CD4-positive, alpha-beta T cell treated with Interferon alpha-2 for 1 hour (primary cell): ENCODE measurements around the gene BMPER.

Source experiments
- DNase-seq, 2 donors: peaks; one replicate each; pipeline ENCODE4 v3.0.0-alpha.2; 2020 to 2022

BMPER gene

DNA sequence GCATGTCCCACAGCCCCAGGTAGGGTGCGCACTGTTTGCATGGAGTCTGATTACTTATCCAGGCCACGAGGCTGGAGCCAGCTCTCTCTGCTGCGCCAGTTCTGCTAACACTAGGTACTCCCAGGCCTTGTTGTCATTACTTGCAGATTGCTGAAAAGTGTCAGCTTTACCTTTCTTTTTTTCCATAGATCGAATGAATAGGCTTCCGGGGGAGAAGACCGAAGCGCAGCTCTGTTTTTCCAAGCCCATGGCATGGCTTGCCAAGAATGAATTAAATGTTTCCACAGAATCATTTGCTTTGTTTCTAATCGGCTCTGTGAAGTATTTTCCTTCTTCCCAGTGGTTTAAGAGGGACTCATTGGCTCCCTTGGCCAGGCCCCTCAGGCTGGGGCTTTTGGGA, 285.8 kb downstream of the BMPER start:
- no peak for DNase-seq

DNA sequence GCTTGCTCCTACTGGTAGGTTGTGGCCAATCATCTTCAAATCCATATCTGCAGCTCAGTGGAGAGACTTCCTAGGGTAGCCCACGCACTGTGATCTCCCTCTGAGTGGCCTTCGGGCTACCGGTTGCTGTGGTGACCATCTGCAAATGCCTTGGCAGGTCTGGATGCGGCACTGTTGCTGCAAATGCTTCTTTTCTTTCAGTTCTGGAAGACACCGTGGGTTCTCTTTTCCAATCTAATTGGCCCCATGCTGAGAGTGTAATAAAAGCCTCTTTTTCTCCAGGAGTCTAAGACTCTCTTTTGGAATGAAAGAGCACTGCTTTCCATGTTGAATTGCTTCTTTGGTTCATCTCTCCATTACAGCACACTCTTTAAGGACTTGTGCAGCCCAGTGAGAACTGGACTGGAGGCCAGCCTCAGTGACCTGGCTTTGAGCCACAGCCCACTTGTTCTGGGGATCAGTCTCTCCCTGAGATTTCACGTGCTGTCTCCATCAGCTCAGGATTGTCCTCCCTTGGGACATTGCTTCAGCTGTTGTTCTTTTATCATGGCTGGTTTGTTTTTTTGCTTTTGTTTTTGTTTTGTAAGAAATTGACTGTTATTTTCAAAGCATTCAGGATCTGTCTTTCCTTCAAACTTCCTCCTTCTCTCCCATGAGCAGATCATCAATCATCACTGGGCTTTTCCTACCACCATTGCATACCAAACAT, 286.6 kb downstream of the BMPER start:
- no peak for DNase-seq

DNA sequence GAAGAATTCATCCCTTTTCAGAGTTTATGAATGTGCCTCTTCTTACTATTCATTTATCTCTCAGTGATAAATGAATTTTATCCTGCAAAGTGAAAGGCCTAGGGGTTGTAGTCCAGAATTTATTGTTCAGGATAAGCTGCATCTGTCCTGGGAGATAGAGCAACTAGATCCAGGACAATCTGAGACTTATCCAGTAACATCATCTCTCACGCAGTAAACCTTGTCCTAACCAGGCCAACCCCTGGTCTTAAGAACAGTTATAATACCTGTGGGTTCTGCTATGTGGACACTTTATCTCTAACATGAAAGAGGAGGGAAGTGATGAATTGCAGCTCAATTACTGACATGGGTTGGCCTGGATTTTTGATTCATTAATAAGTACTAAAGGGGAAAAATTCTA, 287.6 kb downstream of the BMPER start:
- no peak for DNase-seq

DNA sequence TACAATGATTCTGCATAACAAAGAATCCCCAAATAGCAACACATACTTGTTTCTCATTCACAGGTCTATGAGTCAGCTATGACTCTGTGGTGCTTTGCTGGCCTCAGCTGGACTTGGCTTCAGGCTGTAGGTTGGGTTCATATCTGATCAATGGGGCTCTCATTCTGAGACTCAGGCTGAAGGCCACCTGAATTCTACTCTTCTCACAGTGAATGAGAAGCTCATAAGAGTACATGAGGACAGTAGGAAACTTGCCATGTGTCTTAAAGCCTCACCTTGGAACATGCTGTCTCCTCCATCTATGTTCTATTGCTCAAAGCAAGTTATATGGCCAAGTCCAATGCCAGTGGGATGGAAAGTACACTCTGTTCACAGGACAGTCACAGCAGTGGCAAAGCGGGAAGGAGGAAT, 292.9 kb downstream of the BMPER start:
- no peak for DNase-seq
